Liver (tissue), 9 donors: ENCODE data around the gene DERL3. TPM values are rescaled to one million over a fixed set of nuclear protein-coding genes. Genes with fewer than 3 reads are reported as not detected.

ENCODE experiments used
- DNase-seq: peaks from one replicate; pipeline ENCODE4 v3.0.0-alpha.2; 2017; ENCODE audit warnings: low spot score
- H3K27ac ChIP-seq, 2 donors: one replicate each; pipeline ENCODE4 v1.7.0; 2013; ENCODE audit warnings: inconsistent platforms in 2 of 2, low read length in 2 of 2, control low read depth in 1 of 2, low read depth in 1 of 2, mild to moderate bottlenecking in 1 of 2
- H3K27me3 ChIP-seq, 4 donors: one replicate each; pipeline versions ENCODE4 v1.6.1 to v1.7.0; 2013; ENCODE audit warnings: low read length in 3 of 4, inconsistent platforms in 1 of 4, mild to moderate bottlenecking in 1 of 4, moderate library complexity in 1 of 4; ENCODE audit not compliant: control insufficient read depth in 4 of 4, insufficient read depth in 4 of 4
- H3K36me3 ChIP-seq, 4 donors: one replicate each; pipeline versions ENCODE4 v1.6.1 to v1.7.0; 2013; ENCODE audit warnings: low read length in 3 of 4, mild to moderate bottlenecking in 3 of 4, low read depth in 1 of 4, moderate library complexity in 1 of 4; ENCODE audit not compliant: control insufficient read depth in 4 of 4, insufficient read depth in 3 of 4
- H3K4me1 ChIP-seq, 4 donors: one replicate each; pipeline versions ENCODE4 v1.6.1 to v1.7.0; 2013; ENCODE audit warnings: low read length in 3 of 4, mild to moderate bottlenecking in 3 of 4, moderate library complexity in 1 of 4; ENCODE audit not compliant: control insufficient read depth in 4 of 4, insufficient read depth in 4 of 4
- H3K4me3 ChIP-seq, 3 donors: one replicate each; pipeline versions ENCODE4 v1.6.1 to v1.7.0; 2013; ENCODE audit warnings: low read length in 3 of 3, control low read depth in 1 of 3, low read depth in 1 of 3, mild to moderate bottlenecking in 1 of 3
- H3K9ac ChIP-seq, 2 donors: one replicate each; pipeline ENCODE4 v1.7.0; 2013; ENCODE audit warnings: low read length in 2 of 2, mild to moderate bottlenecking in 2 of 2, moderate library complexity in 2 of 2, control low read depth in 1 of 2, low read depth in 1 of 2
- H3K9me3 ChIP-seq, 4 donors: one replicate each; pipeline versions ENCODE4 v1.6.1 to v1.7.0; 2013; ENCODE audit warnings: low read length in 3 of 4; ENCODE audit not compliant: control insufficient read depth in 4 of 4
- EGR1 ChIP-seq, 2 donors: IDR thresholded peaks; 2 replicates each; pipeline ENCODE4 v1.6.1; 2016 to 2018; ENCODE audit warnings: antibody characterized with exemption in 2 of 2, low read depth in 2 of 2
- FOXA1 ChIP-seq: IDR thresholded peaks from 2 replicates; pipeline ENCODE4 v1.6.1; 2016; ENCODE audit warnings: antibody characterized with exemption
- FOXA2 ChIP-seq: IDR thresholded peaks from 2 replicates; pipeline ENCODE4 v1.6.1; 2016; ENCODE audit warnings: antibody characterized with exemption
- GABPA ChIP-seq, 2 donors: IDR thresholded peaks in 1 of 2; conservative IDR thresholded peaks in 1 of 2; 2 replicates each; pipeline ENCODE4 v1.6.1; 2016; ENCODE audit warnings: antibody characterized with exemption in 2 of 2, mild to moderate bottlenecking in 1 of 2, moderate library complexity in 1 of 2
- HNF4A ChIP-seq, 2 donors: conservative IDR thresholded peaks; 2 replicates each; pipeline ENCODE4 v1.6.1; 2016; ENCODE audit warnings: antibody characterized with exemption in 2 of 2, mild to moderate bottlenecking in 2 of 2
- HNF4G ChIP-seq: IDR thresholded peaks from 2 replicates; pipeline ENCODE4 v1.6.1; 2016; ENCODE audit warnings: antibody characterized with exemption
- MAX ChIP-seq: IDR thresholded peaks from 2 replicates; pipeline ENCODE4 v1.6.1; 2016; ENCODE audit warnings: antibody characterized with exemption
- NR2F2 ChIP-seq: IDR thresholded peaks from 2 replicates; pipeline ENCODE4 v1.6.1; 2016; ENCODE audit warnings: antibody characterized with exemption
- RAD21 ChIP-seq, 2 donors: IDR thresholded peaks; 2 replicates each; pipeline ENCODE4 v1.6.1; 2016; ENCODE audit warnings: antibody characterized with exemption in 2 of 2, mild to moderate bottlenecking in 2 of 2
- REST ChIP-seq: IDR thresholded peaks from 2 replicates; pipeline ENCODE4 v1.6.1; 2016; ENCODE audit warnings: antibody characterized with exemption, mild to moderate bottlenecking
- SP1 ChIP-seq: IDR thresholded peaks from 2 replicates; pipeline ENCODE4 v1.6.1; 2018; ENCODE audit warnings: antibody characterized with exemption, mild to moderate bottlenecking
- TAF1 ChIP-seq: conservative IDR thresholded peaks from 2 replicates; pipeline ENCODE4 v1.6.1; 2016; ENCODE audit warnings: antibody characterized with exemption, mild to moderate bottlenecking
- YY1 ChIP-seq: IDR thresholded peaks from 2 replicates; pipeline ENCODE4 v1.6.1; 2016; ENCODE audit warnings: antibody characterized with exemption, mild to moderate bottlenecking
- ZBTB33 ChIP-seq: IDR thresholded peaks from 2 replicates; pipeline ENCODE4 v1.6.1; 2016; ENCODE audit warnings: antibody characterized with exemption
- WGBS: extraction: QIAGEN DNeasy Blood & Tissue Kit; methylation state at CpG from one replicate; pipeline ENCODE4 v1.1.7; 2013; 5-methylcytosine and 5-hydroxymethylcytosine counted together
- polyA plus RNA-seq, 2 donors: library from polyadenylated mRNA; stranded (reverse) in 1 of 2; unstranded in 1 of 2; fragments of 200-250 nt in 1 of 2; fragments of >200 nt in 1 of 2; fragmentation: Nextera tagmentation in 1 of 2; extraction: Ambion mirVana in 1 of 2; gene quantifications; one replicate each; pipeline versions ENCODE4 v1.2.1 to v1.2.3, GENCODE V29; 2013 to 2015
- total RNA-seq, 2 donors: library from RNA; depleted of rRNA; stranded (reverse); fragments of >200 nt; gene quantifications; one replicate each; pipeline ENCODE4 v1.2.3, GENCODE V29; 2014
- TF ChIP-seq, protein P1 (sequence below): fragments of 150-350 bp; IDR thresholded peaks from 2 replicates; pipeline ENCODE4 v1.5.1; 2017; ENCODE audit warnings: improper control_type of control experiment, low read depth, low read length; ENCODE audit not compliant: missing input control
- TF ChIP-seq, protein P2 (sequence below): IDR thresholded peaks from 2 replicates; pipeline ENCODE4 v1.6.1; 2016; ENCODE audit warnings: antibody characterized with exemption
- donor health status: healthy.
- donor health status: healthy.
- donor health status: healthy.
- donor health status: healthy.
- donor health status: healthy.

The DERL3 gene
- total and polyA plus RNA-seq, 4 donors = 1.0 to 9.3 (median 3.9) TPM

DNA sequence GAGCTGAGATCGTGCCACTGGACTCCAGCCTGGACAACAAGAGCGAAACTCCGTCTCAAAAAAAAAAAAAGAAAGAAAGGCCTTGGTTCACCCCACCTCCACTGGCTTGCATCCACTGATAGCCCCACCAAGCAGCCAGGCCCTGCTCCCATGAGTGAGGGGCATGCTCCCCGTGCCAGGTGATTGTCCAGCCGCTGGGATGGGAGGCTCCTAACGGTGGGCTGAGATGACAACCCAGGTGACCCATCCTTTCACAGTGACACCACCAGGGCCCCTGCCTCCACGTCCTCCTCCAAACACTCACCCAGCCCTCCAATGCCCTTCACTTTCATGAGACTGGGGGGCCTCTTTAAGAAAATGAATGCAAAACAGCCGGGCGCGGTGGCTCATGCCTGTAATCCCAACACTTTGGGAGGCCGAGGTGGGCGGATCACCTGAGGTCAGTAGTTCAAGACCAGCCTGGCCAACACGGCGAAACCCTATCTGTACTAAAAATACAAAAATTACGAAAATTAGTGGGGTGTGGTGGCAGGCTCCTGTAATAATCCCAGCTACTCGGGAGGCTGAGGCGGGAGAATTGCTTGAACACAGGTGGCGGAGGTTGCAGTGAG, 8.6 kb upstream of the DERL3 start:
- Histone ChIP-seq H3K27me3 (no peaks in the 10 kb centered on the region), H3K9me3 (no peaks in the 10 kb centered on the region), H3K4me1 (peaks cover 2 to 15% (median 7%) of the 10 kb centered on the region in 4 donors), H3K4me3 (no peak overlapping the region), H3K36me3 (no peaks in the 10 kb centered on the region), H3K9ac (no peak overlapping the region), H3K27ac (no peak overlapping the region)
- WGBS = 92% methylated on average over 18 of the region's 18 CpGs
- DNase-seq = no peak
- TF ChIP-seq, protein P1, sequence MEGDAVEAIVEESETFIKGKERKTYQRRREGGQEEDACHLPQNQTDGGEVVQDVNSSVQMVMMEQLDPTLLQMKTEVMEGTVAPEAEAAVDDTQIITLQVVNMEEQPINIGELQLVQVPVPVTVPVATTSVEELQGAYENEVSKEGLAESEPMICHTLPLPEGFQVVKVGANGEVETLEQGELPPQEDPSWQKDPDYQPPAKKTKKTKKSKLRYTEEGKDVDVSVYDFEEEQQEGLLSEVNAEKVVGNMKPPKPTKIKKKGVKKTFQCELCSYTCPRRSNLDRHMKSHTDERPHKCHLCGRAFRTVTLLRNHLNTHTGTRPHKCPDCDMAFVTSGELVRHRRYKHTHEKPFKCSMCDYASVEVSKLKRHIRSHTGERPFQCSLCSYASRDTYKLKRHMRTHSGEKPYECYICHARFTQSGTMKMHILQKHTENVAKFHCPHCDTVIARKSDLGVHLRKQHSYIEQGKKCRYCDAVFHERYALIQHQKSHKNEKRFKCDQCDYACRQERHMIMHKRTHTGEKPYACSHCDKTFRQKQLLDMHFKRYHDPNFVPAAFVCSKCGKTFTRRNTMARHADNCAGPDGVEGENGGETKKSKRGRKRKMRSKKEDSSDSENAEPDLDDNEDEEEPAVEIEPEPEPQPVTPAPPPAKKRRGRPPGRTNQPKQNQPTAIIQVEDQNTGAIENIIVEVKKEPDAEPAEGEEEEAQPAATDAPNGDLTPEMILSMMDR = no peak

DNA sequence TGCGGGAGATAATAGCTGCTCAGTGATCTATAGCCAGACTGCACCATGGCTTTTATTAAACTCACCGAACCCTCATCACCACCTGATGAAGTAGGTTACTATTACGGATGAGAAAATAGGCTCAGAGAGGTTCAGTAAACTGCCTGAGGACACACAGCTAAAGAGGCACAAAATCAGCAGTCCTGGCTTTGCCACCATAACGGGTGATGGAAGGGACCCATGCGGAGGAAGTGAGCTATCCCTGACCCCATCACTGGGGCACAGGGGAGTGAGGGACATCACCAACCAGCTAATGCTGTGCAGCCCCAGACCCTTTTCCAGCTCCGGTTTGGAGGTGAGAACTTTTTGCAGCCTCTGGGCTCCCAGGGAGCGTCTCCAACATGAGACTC, 7.3 kb upstream of the DERL3 start:
- Histone ChIP-seq H3K27ac (no peak overlapping the region), H3K9ac (no peak overlapping the region), H3K36me3 (no peaks in the 10 kb centered on the region), H3K9me3 (no peaks in the 10 kb centered on the region), H3K27me3 (no peaks in the 10 kb centered on the region), H3K4me1 (peaks cover 2 to 15% (median 7%) of the 10 kb centered on the region in 4 donors), H3K4me3 (no peak overlapping the region)
- no peak for DNase-seq
- WGBS = 81% methylated on average over 7 of the region's 7 CpGs
- TF ChIP-seq YY1 = no peak

GRCh38 chr22:23845265-23846080, 6.7 kb upstream of the DERL3 start:
- peaks cover 2 to 15% (median 7%) of the 10 kb centered on the region in 4 donors for H3K4me1 ChIP-seq
- no peak overlapping the region for H3K27ac ChIP-seq
- no peaks in the 10 kb centered on the region for H3K36me3 ChIP-seq
- no peak overlapping the region for H3K9ac ChIP-seq
- 87% methylated on average over 9 of the region's 9 CpGs for WGBS
- no peaks in the 10 kb centered on the region for H3K9me3 ChIP-seq
- DNase-seq = no peak
- no peaks in the 10 kb centered on the region for H3K27me3 ChIP-seq
- H3K4me3 ChIP-seq = no peak overlapping the region
- TF ChIP-seq, protein P1 = no peak
- TF ChIP-seq MAX (no peak), EGR1 (IDR thresholded peaks at IDR 0.05; ENCODE audit: low read depth in 2 of 2) (no peak), FOXA1 (no peak), NR2F2 (no peak), YY1 (no peak), HNF4A (conservative IDR thresholded peaks at IDR 0.05) (no peak), RAD21 (IDR thresholded peaks at IDR 0.05) (no peak), SP1 (no peak), GABPA (IDR thresholded peaks at IDR 0.05 in 1 of 2, conservative IDR thresholded peaks at IDR 0.05 in 1 of 2) (no peak), TAF1 (no peak), ZBTB33 (no peak), REST (no peak), FOXA2 (no peak), HNF4G (no peak)
- TF ChIP-seq, protein P2, sequence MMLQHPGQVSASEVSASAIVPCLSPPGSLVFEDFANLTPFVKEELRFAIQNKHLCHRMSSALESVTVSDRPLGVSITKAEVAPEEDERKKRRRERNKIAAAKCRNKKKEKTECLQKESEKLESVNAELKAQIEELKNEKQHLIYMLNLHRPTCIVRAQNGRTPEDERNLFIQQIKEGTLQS = no peak
